HG03025 (cell line): Measurements from ENCODE around the gene SIGMAR1.

ENCODE experiments used
- ATAC-seq: cut with Tn5 transposase; IDR thresholded peaks from one replicate; pipeline ENCODE4 v1.9.1; 2021; ENCODE audit warnings: mild to moderate bottlenecking, moderate library complexity; ENCODE audit not compliant: unreplicated experiment, low FRiP score

Gene SIGMAR1

GRCh38 chr9:34637356-34638137 is at the start of gene SIGMAR1:
SIGMAR1 (minus strand) TSS chr9:34637787; CDS start chr9:34637697, 90 bp downstream.
- peak; percentile 81 for ATAC-seq

GRCh38 chr9:34686732-34687131 is 49.1 kb upstream of the SIGMAR1 start:
- ATAC-seq, result no peak

- no peak for ATAC-seq
Observed at GRCh38 chr9:34686231-34686630, 48.6 kb upstream of the SIGMAR1 start.

- no peak for ATAC-seq
Observed at GRCh38 chr9:34685591-34685990, 48.0 kb upstream of the SIGMAR1 start.

- no peak for ATAC-seq
Observed at GRCh38 chr9:34684816-34685215, 47.2 kb upstream of the SIGMAR1 start.

- no peak for ATAC-seq
Observed at GRCh38 chr9:34684145-34684544, 46.6 kb upstream of the SIGMAR1 start.

GRCh38 chr9:34675869-34676268 is 38.3 kb upstream of the SIGMAR1 start:
- ATAC-seq, result no peak

- ATAC-seq, result no peak
Observed at GRCh38 chr9:34675048-34675714, 37.6 kb upstream of the SIGMAR1 start.

GRCh38 chr9:34674440-34674839 is 36.9 kb upstream of the SIGMAR1 start:
- ATAC-seq, result no peak

- no peak for ATAC-seq
Observed at GRCh38 chr9:34671307-34671706, 33.7 kb upstream of the SIGMAR1 start.

- no peak for ATAC-seq
Observed at GRCh38 chr9:34669809-34670562, 32.4 kb upstream of the SIGMAR1 start.

- ATAC-seq, result peak; percentile 38
Observed at GRCh38 chr9:34665381-34666250, 28.0 kb upstream of the SIGMAR1 start.

- ATAC-seq, result no peak
Observed at GRCh38 chr9:34665067-34665380, 27.4 kb upstream of the SIGMAR1 start.

GRCh38 chr9:34664281-34665066 is 26.9 kb upstream of the SIGMAR1 start:
- peak; percentile 47 for ATAC-seq

- ATAC-seq, result no peak
Observed at GRCh38 chr9:34663303-34663605, 25.7 kb upstream of the SIGMAR1 start.

GRCh38 chr9:34662526-34663302 is 25.1 kb upstream of the SIGMAR1 start, which contains the start of gene CCL27:
CCL27 (minus strand) TSS chr9:34662657; CDS start chr9:34662633, 24 bp downstream.
- no peak for ATAC-seq

GRCh38 chr9:34659592-34660253 is 22.1 kb upstream of the SIGMAR1 start:
- ATAC-seq, result no peak

- ATAC-seq, result no peak
Observed at GRCh38 chr9:34658461-34658860, 20.9 kb upstream of the SIGMAR1 start.
